VCaP (cell line): Measurements from ENCODE around the gene ABHD8.
A peak's percentile ranks its signal among the peaks of the same experiment; 100 is the strongest.

Source experiments
- H3K27ac ChIP-seq: fragments of 450-650 bp; 2 replicates; pipeline ENCODE4 v1.5.1; 2017
- TF ChIP-seq, protein P1 (sequence below): fragments of 450-650 bp; conservative IDR thresholded peaks from 2 replicates; pipeline ENCODE4 v1.5.1; 2017; ENCODE audit warnings: mild to moderate bottlenecking, moderate library complexity

The ABHD8 gene

GRCh38 chr19:17266975-17267788 lies 36.0 kb downstream of the ABHD8 start, which contains the start of gene BABAM1:
TSS of gene BABAM1 (plus strand) at chr19:17267443. CDS start at chr19:17268807, 1,364 bp downstream.
- TF ChIP-seq, protein P1, sequence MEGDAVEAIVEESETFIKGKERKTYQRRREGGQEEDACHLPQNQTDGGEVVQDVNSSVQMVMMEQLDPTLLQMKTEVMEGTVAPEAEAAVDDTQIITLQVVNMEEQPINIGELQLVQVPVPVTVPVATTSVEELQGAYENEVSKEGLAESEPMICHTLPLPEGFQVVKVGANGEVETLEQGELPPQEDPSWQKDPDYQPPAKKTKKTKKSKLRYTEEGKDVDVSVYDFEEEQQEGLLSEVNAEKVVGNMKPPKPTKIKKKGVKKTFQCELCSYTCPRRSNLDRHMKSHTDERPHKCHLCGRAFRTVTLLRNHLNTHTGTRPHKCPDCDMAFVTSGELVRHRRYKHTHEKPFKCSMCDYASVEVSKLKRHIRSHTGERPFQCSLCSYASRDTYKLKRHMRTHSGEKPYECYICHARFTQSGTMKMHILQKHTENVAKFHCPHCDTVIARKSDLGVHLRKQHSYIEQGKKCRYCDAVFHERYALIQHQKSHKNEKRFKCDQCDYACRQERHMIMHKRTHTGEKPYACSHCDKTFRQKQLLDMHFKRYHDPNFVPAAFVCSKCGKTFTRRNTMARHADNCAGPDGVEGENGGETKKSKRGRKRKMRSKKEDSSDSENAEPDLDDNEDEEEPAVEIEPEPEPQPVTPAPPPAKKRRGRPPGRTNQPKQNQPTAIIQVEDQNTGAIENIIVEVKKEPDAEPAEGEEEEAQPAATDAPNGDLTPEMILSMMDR: no peak
- H3K27ac ChIP-seq: peak within 1 kb of the TSS; percentile 71

DNA sequence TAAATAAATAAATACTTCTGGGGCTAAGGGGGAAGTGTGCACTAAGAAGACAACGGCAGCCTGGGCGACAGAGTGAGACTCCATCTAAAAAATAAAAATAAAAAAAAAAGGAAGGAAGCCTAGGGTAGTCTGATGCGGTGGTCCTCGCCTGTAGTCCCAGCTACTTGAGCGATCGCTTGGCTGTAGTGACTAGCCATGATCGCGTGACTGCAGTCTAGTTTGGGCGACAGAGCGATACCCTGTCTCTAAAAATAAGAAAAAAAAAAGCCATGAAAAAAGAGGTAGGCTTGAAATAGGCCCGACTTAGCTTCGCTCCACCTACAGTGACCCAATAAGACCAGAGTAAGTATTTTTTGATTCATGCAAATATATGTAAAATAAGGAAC lies 36.6 kb downstream of the ABHD8 start:
- TF ChIP-seq, protein P1: no peak
- H3K27ac ChIP-seq: 0 out of 2 replicates have a peak overlapping the region, but pooled peaks have one; percentile 13

DNA sequence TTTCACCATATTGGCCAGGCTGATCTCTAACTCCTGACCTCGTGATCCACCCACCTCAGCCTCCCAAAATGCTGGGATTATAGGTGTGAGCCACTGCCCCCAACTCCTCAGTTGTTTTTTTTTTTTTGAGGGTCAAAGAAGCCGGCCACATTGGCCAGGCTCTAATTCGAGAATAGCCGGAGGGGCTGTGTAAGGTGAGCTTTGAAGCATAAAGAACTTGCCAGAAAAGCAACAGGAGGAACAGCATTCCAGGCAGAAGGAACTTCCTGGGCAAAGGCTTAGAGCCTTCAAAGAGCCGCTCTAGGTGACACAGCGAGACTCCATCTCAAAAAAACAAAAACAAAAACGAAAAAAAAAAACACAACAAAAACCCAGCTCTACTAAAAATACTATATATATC lies 37.2 kb downstream of the ABHD8 start:
- TF ChIP-seq, protein P1: no peak
- no peak overlapping the region for H3K27ac ChIP-seq

- no peak within 1 kb of the TSS for H3K27ac ChIP-seq
- TF ChIP-seq, protein P1: no peak
Measured at GRCh38 chr19:17264641-17264979, 38.6 kb downstream of the ABHD8 start, which contains the start of gene USHBP1. TSS of gene USHBP1 (minus strand) at chr19:17264745. CDS start at chr19:17264299, 446 bp downstream.

DNA sequence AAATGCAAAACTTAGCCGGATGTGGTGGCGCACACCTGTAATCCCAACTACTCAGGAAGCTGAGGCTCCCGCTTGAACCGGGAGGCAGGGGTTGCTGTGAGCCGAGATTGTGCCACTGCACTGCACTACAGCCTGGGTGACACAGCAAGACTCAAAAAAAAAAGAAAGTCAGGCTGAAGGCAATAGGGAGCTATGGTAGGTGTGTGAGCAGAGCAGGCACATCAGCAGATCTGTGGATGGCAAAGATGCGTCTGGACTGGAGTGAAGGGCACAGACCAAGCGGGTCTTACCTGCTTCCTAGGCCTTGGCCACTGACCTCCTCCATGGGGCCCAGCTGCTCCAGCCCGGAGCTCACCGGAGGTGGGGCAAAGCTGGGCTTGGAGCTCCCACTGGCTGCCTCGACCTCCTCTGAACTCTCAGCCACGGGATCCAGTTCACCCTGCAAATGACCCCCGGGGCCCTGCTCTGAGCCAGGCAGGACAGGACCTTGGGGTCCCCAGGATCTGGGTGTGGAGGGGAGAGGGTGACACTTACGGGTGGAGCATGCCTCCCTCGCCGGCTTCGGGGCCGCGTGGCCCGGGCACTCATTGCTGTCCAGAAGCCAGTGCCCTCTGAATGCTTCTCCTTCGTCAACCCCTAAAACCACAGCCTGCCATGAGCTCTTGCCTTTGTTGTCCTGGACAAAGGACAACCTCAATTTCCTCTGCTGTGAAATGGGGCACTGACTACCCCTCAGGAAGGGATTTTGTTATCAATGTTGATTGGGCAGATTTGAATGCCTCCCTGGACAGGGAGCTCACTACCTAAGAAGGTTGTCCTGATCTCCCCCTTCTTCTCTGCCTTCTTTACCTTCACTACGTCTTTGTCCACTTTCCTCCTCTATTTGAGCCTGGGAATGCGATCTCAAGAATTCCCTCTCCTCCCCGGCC lies 39.2 kb downstream of the ABHD8 start:
- TF ChIP-seq, protein P1: no peak
- no peak overlapping the region for H3K27ac ChIP-seq

DNA sequence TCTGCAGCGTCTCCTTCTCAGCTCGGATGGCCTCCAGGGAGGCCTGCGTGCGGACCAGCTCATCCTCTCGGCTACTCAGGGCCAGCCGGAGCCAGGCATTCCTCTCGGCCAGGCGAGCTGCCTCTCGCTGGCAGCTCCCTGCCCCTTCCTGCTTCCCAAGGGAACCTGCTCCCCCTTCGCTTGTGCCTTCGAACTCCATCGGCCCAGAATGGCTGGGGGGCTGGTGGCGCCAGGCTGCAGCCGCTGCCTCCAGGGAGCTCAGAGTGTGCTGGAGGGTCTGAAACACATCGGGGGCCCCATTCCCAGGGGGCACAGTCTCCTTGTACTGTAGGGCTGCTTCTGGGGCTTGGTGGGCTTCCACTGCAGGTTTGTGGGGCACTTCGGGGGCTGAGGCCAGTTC lies 40.7 kb downstream of the ABHD8 start:
- TF ChIP-seq, protein P1: no peak
- H3K27ac ChIP-seq: no peak overlapping the region

GRCh38 chr19:17260842-17261325 lies 42.3 kb downstream of the ABHD8 start:
- peak overlapping the region; percentile 45; the same call in 1 of the 2 replicates for H3K27ac ChIP-seq
- TF ChIP-seq, protein P1: peak; percentile 98
